Testis (tissue), 3 donors: ENCODE measurements around the gene BAIAP3. TPM values are rescaled to one million over a fixed set of nuclear protein-coding genes. Genes with fewer than 3 reads are reported as not detected.

Experiments
- DNase-seq: peaks from one replicate; pipeline ENCODE4 v3.0.0-alpha.2; 2019
- H3K27ac ChIP-seq, 2 donors: fragments of 200-600 bp; sonication (generic); one replicate each; pipeline ENCODE4 v1.5.1; 2019
- H3K27me3 ChIP-seq: fragments of 200-600 bp; sonication (generic); one replicate; pipeline ENCODE4 v1.5.1; 2019
- H3K36me3 ChIP-seq: fragments of 200-600 bp; sonication (generic); one replicate; pipeline ENCODE4 v1.5.1; 2017; ENCODE audit warnings: low read depth; ENCODE audit errors: missing control alignments
- H3K4me1 ChIP-seq: fragments of 200-600 bp; sonication (generic); one replicate; pipeline ENCODE4 v1.5.1; 2019
- H3K4me3 ChIP-seq, 2 donors: fragments of 200-600 bp; sonication (generic); one replicate each; pipeline ENCODE4 v1.5.1; 2017 to 2019
- H3K9me3 ChIP-seq: fragments of 200-600 bp; sonication (generic); one replicate; pipeline ENCODE4 v1.5.1; 2017
- POLR2A ChIP-seq: fragments of 450-650 bp; IDR thresholded peaks from one replicate; pipeline ENCODE4 v1.6.1; 2017; ENCODE audit warnings: antibody characterized with exemption, mild to moderate bottlenecking, moderate library complexity
- WGBS, 2 donors: methylation state at CpG; one replicate each; pipeline ENCODE4 v1.1.5; 2018; 5-methylcytosine and 5-hydroxymethylcytosine counted together
- intact Hi-C: fragments of 100-400 bp; cut with DNase I; formaldehyde crosslinking; loops from one replicate; pipeline ENCODE4 v1.15.1; 2023; ENCODE audit warnings: low total_unique reads
- polyA plus RNA-seq: library from polyadenylated mRNA; stranded (reverse); fragments of 350-450 nt; fragmentation: Illumina TruSeq; extraction: RNeasy Lipid Tissue Mini Kit (QIAGEN cat#74804); gene quantifications from one replicate; pipeline ENCODE4 v1.2.3, GENCODE V29; 2014; ENCODE audit warnings: low read depth, low replicate concordance; ENCODE audit not compliant: insufficient read depth
- total RNA-seq, 2 donors: library from RNA; depleted of rRNA; stranded (reverse); fragments of >200 nt; gene quantifications; one replicate each; pipeline ENCODE4 v1.2.3, GENCODE V29; 2016
- TF ChIP-seq, protein P1 (sequence below), 3 experiments: fragments of 450-650 bp in 2 of 3; fragments of 200-600 bp in 1 of 3; sonication (generic) in 1 of 3; IDR thresholded peaks; one replicate each; pipeline ENCODE4 v1.5.1; 2016 to 2019; ENCODE audit warnings: antibody characterized with exemption in 3 of 3, mild to moderate bottlenecking in 2 of 3, moderate library complexity in 1 of 3

Gene BAIAP3
- total and polyA plus RNA-seq, 3 donors from 2014 or later: 23.0 to 60.4 (median 29.8) TPM

- no peaks in the 10 kb centered on the region for H3K36me3 ChIP-seq
- H3K4me3 ChIP-seq: no peak overlapping the region
- intact Hi-C loops: no loop called here
- no peaks in the 10 kb centered on the region for H3K9me3 ChIP-seq
- TF ChIP-seq, protein P1, sequence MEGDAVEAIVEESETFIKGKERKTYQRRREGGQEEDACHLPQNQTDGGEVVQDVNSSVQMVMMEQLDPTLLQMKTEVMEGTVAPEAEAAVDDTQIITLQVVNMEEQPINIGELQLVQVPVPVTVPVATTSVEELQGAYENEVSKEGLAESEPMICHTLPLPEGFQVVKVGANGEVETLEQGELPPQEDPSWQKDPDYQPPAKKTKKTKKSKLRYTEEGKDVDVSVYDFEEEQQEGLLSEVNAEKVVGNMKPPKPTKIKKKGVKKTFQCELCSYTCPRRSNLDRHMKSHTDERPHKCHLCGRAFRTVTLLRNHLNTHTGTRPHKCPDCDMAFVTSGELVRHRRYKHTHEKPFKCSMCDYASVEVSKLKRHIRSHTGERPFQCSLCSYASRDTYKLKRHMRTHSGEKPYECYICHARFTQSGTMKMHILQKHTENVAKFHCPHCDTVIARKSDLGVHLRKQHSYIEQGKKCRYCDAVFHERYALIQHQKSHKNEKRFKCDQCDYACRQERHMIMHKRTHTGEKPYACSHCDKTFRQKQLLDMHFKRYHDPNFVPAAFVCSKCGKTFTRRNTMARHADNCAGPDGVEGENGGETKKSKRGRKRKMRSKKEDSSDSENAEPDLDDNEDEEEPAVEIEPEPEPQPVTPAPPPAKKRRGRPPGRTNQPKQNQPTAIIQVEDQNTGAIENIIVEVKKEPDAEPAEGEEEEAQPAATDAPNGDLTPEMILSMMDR (IDR thresholded peaks at IDR 0.05): no peak
- no peak for TF ChIP-seq POLR2A
- H3K4me1 ChIP-seq: no peaks in the 10 kb centered on the region
- WGBS, 2 donors: 78 to 80% methylated on average over 22 to 33 of the region's 33 CpGs
- H3K27ac ChIP-seq: no peak overlapping the region
- peak; percentile 54 for DNase-seq
- no peaks in the 10 kb centered on the region for H3K27me3 ChIP-seq
These were observed 37.9 kb downstream of the BAIAP3 start for GRCh38 chr16:1371054-1371978.

GRCh38 chr16:1372292-1372950 is 39.0 kb downstream of the BAIAP3 start:
- 75 to 87% methylated on average over 5 to 17 of the region's 21 CpGs for WGBS, 2 donors
- intact Hi-C loops: no loop called here

DNA sequence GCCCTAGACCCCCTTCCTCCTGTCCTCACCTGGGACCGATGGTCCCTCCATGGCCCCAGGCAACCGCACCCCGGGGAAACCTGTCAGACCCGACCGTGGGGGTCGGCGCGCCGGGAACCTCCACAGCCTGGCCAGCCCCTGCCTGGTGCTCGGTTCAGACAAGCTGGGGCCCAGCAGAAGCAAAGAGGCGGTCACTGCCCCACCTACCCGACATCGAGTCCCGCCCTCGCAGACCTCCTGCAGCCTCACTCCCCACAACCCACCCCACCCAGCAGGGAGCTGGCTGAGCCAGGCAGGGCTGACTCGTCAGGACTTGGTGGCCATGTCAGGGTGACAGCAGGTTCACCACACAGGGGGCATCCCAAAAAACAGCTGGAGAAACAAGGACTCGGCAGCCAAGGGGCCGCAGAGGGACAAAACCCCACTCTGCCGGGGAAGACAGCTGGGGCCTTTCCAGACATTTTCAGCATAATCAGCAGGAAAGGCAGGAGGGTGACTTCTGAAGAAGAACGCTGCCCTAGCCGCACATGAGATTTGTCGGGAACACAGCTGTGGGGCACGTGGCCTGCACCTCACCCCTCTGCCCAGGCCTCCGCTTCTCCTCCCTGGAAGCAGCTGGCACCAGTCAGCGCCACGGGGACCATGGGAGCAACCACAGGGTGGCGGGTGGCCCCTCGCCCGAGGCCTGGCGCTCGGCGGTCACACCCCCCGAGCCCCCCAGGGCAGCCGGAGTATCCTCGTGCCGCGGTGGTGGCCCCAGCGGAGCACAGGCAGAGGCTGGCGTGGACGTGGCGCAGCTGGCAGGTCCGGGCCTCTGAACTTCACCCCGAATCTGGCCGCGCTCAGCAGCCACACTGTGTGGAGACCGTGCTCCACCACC is 41.2 kb downstream of the BAIAP3 start:
- Histone ChIP-seq H3K9me3 (no peaks in the 10 kb centered on the region), H3K27ac (no peak overlapping the region), H3K36me3 (no peaks in the 10 kb centered on the region), H3K4me3 (no peak overlapping the region), H3K4me1 (peaks cover 16% of the 10 kb centered on the region), H3K27me3 (no peaks in the 10 kb centered on the region)
- TF ChIP-seq POLR2A: no peak
- TF ChIP-seq, protein P1 (IDR thresholded peaks at IDR 0.05): no peak
- intact Hi-C loops: no loop called here
- WGBS, 2 donors: 94 to 97% methylated on average over 13 to 42 of the region's 46 CpGs
- DNase-seq: no peak

More at GRCh38 chr16:1372292-1372950, 39.0 kb downstream of the BAIAP3 start:
- Histone ChIP-seq H3K9me3 (no peaks in the 10 kb centered on the region), H3K27me3 (no peaks in the 10 kb centered on the region), H3K4me1 (no peaks in the 10 kb centered on the region), H3K4me3 (no peak overlapping the region), H3K36me3 (no peaks in the 10 kb centered on the region), H3K27ac (no peak overlapping the region)
- TF ChIP-seq, protein P1 (IDR thresholded peaks at IDR 0.05): no peak
- TF ChIP-seq POLR2A: no peak
- DNase-seq: no peak

DNA sequence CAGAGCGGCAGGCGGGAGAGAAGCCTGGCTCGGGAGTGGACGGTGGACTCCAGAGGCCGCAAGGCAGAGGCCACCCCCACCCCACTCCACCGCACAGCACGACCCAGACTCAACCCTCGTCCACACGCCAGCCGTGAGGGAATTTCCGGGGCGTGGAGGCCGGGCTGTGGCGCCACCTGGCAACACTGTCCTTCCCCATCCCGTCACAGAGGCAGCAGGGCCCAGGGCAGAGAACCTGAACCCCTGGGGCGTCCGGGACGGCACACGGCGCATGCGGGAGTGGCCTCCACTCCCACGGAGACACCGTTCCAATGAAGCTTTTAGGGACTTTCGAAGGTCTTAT is 41.8 kb downstream of the BAIAP3 start:
- 94% methylated on average over 9 to 24 of the region's 24 CpGs for WGBS, 2 donors
- Histone ChIP-seq H3K27ac (no peak overlapping the region), H3K9me3 (no peaks in the 10 kb centered on the region), H3K36me3 (no peaks in the 10 kb centered on the region), H3K4me1 (peaks cover 19% of the 10 kb centered on the region), H3K4me3 (no peak overlapping the region), H3K27me3 (no peaks in the 10 kb centered on the region)
- DNase-seq: no peak
- TF ChIP-seq, protein P1 (IDR thresholded peaks at IDR 0.05): no peak
- no peak for TF ChIP-seq POLR2A
- intact Hi-C loops: no loop called here
